GM19099 (cell line): ENCODE data around the gene IL17RC.

Experiments
- POLR2A ChIP-seq: IDR thresholded peaks from 3 replicates; pipeline ENCODE4 v1.6.1; 2011; ENCODE audit warnings: low read depth; ENCODE audit not compliant: insufficient read length; ENCODE audit errors: extremely low read depth

IL17RC gene

DNA sequence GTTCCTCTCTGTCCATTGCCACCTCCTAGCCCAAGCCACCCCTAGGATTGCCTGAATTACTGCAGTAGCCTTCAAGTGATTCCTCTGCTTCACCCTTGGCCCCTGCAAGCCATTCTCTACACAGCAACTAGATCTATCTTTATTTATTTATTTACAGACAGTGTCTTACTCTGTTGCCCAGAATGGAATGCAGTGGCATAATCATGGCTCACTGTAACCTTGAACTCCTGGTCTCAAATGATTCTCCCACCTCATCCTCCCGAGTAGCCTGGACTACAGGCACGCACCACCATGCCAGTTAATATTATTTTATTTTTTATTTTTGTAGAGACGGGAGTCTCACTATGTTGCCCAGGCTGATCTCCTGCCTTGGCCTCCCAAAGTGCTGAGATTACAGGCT is 28.4 kb upstream of the IL17RC start:
- no peak for TF ChIP-seq POLR2A

GRCh38 chr3:9889405-9889804 is 27.5 kb upstream of the IL17RC start:
- no peak for TF ChIP-seq POLR2A

GRCh38 chr3:9890249-9891071 is 26.4 kb upstream of the IL17RC start, which contains the start of gene JAGN1:
TSS of gene JAGN1 (plus strand) at chr3:9890610. CDS start at chr3:9890723, 113 bp downstream.
- TF ChIP-seq POLR2A, result peak; percentile 91

DNA sequence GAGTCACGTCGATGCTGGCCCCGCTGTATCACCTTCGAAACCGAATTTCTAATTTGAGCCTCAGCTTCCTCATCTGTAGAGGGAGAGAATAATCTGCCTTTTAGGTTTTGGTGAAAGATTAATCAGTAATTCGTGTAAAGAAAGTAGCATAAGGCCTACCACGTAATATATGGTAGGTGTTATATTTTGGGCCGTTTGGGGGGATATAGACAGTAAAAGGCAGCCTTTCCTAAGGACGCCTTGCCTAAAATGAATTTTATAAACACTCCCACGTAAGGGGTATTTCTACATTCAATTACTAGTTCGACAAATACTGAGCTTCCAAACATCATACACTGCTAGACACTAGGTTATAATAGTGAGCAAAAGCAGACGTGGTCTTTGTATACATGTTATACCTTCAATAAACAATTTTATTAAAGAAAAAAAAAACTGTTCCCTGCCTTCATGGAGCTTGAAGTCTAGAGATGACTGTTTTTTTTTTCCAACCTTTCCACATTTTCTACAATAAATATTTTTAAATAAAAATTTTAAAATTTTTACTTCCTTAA is 25.8 kb upstream of the IL17RC start:
- TF ChIP-seq POLR2A, result no peak

DNA sequence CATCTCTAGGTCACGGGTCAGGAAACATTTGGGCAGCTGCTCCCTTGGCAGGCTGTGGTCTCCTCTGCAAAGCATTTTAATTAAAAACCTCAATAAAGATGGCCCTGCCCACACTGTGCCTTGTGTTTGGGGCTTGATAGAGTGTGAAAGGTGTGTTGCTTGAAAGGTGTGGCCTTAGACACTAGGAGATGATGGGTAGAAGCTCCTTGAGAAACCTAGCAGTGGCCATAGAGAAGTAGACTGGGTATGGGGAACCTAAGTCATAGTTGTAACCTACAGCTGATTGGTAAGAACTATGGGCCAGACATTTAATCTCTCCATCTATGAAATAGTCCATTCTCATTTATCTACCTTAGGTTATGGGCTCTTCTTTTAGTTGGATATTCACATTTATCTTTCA is 23.2 kb upstream of the IL17RC start:
- TF ChIP-seq POLR2A, result no peak

- no peak for TF ChIP-seq POLR2A
Measured at GRCh38 chr3:9897408-9898372, 19.2 kb upstream of the IL17RC start.

- no peak for TF ChIP-seq POLR2A
Measured at GRCh38 chr3:9898467-9899241, 18.2 kb upstream of the IL17RC start.

DNA sequence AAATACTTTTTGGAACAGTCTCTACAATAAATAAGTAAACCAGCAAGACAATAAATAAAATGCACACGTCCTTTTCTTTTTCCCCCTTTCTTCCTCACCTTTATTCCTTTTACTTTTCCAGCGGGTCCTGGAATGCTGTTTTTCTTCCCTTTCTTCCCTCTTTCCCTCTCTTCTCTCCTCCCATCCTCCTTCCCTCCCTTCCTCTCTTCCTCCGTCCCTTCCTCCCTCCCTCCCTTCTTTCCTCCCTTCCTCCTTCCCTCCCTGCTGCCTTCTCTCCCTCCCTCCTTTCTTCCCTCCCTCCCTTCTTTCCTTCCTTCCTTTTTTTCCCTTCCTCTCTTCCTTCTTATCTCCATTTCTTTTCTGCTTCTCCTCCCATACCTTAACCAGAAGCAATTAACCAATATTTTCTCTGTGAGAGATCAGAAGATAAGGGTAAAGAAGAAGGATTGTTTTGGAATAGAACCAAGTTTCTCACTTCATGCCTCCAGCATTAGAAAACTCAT is 17.6 kb upstream of the IL17RC start:
- TF ChIP-seq POLR2A, result no peak

DNA sequence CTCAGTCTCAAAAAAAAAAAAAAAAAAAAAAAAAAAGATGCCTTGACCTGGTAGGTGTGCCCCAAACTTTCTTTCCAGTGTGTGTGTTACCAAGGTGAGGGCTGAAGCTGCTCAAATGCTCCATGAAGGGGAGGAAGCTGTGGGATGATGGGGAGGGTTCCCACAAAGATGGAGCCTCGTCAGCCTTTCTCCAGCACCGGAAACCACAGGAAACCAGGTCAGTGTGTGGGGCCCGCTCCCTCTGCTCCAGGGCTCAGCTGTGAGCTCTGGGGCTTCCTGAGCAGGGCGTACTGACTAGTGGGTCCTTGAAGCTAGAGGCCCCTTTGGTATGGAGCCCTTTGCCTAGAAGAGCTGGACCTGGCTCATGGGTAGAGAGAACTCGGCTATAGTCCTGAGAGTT is 14.9 kb upstream of the IL17RC start:
- no peak for TF ChIP-seq POLR2A

DNA sequence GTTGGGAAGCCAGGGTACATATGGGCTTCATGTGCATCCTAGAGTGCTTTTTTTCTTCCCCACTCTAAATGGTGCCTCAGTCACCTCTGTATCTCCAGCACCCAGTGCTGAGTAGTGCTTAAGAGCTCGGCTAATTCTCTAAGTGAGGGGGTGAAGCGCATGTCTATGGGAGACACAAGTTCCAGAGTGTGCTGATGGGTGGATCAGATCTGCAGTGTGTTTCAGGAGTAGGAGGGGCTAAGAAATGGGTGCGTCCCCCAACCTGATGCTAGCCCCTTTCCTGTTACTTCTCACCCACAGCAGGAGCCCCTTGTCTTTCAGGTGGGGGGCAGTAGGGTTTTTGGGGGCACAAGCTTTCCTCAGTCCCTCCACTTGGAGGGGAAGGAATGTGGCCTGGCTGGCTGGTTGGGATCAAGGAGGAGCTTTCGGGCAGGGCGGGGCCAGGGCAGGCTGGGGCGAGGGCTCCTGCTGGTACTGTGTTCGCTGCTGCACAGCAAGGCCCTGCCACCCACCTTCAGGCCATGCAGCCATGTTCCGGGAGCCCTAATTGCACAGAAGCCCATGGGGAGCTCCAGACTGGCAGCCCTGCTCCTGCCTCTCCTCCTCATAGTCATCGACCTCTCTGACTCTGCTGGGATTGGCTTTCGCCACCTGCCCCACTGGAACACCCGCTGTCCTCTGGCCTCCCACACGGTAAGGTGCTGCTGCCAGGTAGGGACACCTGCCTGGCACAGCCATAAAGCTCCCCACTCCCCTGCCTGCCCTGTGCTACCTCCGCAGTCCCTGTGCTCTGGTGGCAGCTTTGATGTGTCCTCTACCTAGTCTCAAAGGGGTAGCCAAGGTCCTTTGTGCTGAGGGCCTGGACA is 14.3 kb upstream of the IL17RC start, which contains the start of gene IL17RE:
TSS of gene IL17RE (plus strand) at position 477 of the 866 bp plus-strand sequence. CDS start at position 562, 85 bp downstream.
- no peak for TF ChIP-seq POLR2A

DNA sequence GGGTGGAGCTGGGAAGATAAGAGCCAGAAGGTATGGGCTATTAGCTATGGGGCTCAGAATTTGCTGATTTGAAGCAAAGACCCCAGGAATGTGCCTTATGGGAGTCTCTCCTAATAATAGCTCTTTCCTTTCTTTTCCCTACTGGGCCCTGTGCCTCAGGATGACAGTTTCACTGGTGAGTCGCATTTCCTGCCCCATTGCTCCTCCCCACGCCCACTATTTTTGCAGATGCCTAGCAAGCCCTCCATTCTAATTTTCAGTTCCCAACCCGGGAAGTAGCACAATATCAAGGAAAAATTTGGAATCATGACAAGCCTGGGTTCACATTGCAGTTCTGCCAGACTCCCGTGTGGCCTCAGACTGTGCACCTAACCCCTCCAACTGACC is 13.7 kb upstream of the IL17RC start:
- no peak for TF ChIP-seq POLR2A

GRCh38 chr3:9903904-9904303 is 13.0 kb upstream of the IL17RC start:
- no peak for TF ChIP-seq POLR2A

DNA sequence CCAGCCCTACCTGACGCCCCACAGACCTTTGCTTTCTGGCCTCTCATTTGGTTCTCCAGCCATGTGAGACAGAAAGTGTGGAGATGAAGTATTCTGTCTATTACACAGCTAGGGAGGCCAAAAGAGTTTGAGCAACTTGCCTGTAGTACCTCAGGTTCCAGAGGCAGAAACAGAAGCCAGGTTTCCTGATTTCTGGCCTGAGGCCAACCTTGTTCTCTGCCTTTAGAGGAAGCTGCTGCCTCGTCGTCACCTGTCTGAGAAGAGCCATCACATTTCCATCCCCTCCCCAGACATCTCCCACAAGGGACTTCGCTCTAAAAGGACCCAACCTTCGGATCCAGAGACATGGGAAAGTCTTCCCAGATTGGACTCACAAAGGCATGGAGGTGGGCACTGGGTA is 10.4 kb upstream of the IL17RC start:
- no peak for TF ChIP-seq POLR2A
